DMS153 treated with DMSO at 0.1 percent for 48 hours (cell line): ENCODE measurements around the gene FZD4.

ENCODE experiments used
- DNase-seq: peaks from one replicate; lab custom pipeline; 2025; ENCODE audit not compliant: unreplicated experiment; lab: John Stamatoyannopoulos, UW

The FZD4 gene

GRCh38 chr11:86914865-86915519 lies 40.2 kb downstream of the FZD4 start:
- DNase-seq, result no peak

GRCh38 chr11:86912238-86912637 lies 43.0 kb downstream of the FZD4 start:
- DNase-seq, result no peak

- DNase-seq, result no peak
Measured at GRCh38 chr11:86910592-86910991, 44.6 kb downstream of the FZD4 start.

GRCh38 chr11:86906198-86906597 lies 49.0 kb downstream of the FZD4 start:
- DNase-seq, result no peak

GRCh38 chr11:86905252-86905651 lies 49.9 kb downstream of the FZD4 start:
- DNase-seq, result no peak

GRCh38 chr11:86904001-86904400 lies 51.2 kb downstream of the FZD4 start:
- DNase-seq, result no peak

GRCh38 chr11:86902345-86902744 lies 52.9 kb downstream of the FZD4 start:
- DNase-seq, result no peak

GRCh38 chr11:86901599-86901998 lies 53.6 kb downstream of the FZD4 start:
- no peak for DNase-seq

- DNase-seq, result no peak
Measured at GRCh38 chr11:86900162-86900561, 55.0 kb downstream of the FZD4 start.

- no peak for DNase-seq
Measured at GRCh38 chr11:86898689-86899088, 56.5 kb downstream of the FZD4 start.

- no peak for DNase-seq
Measured at GRCh38 chr11:86896441-86896841, 58.8 kb downstream of the FZD4 start.
